Measurements from ENCODE around the gene AMIGO2. TPM values are rescaled to one million over a fixed set of nuclear protein-coding genes. Genes with fewer than 3 reads are reported as not detected.

The AMIGO2 gene
- total and polyA plus RNA-seq, 9 of the 15 experiments (the other 6 are each of a cell fraction or from before 2014, with no cell fraction given): 2.0 to 8.3 (median 3.8) TPM

DNA sequence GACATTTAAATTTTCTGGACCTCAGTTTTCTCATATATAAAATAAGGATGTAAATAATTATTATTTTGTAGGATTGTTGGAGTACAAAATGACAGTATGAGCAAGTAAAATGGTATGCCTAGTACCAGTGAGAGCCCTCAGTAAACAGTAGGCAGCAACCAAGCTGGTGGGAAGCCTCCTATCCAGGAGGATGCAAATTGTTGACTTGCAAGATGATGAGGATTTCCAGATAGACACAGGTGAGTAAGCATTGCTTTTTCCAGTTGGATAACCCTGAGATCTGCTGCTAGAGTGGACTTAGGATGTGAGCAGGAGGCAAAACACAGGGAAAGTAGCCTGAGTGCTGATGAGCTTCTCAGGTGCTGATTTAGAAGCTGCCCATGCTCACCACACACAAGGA is 28.2 kb upstream of the AMIGO2 start:
- POLR2A ChIA-PET: interaction anchor here (0.9 to 1.4 kb wide), 2 partner anchors 11 to 26 kb away, joined by 3 read pairs; no protein-coding TSS in a partner anchor
- CTCF ChIA-PET (ENCODE audit: low intra/inter-chr PET ratio): no interaction called here
- TF ChIP-seq, protein P1, sequence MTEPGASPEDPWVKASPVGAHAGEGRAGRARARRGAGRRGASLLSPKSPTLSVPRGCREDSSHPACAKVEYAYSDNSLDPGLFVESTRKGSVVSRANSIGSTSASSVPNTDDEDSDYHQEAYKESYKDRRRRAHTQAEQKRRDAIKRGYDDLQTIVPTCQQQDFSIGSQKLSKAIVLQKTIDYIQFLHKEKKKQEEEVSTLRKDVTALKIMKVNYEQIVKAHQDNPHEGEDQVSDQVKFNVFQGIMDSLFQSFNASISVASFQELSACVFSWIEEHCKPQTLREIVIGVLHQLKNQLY (CRISPR knock-in tag; conservative IDR thresholded peaks at IDR 0.05): no peak
- TF ChIP-seq EGR1 (conservative IDR thresholded peaks at IDR 0.05): no peak
- no peak for TF ChIP-seq SREBF1 (IDR thresholded peaks at IDR 0.05; ENCODE audit: borderline replicate concordance, low read depth, low read length)
- TF ChIP-seq GATAD2B (IDR thresholded peaks at IDR 0.05; ENCODE audit: borderline replicate concordance): no peak
- TF ChIP-seq IRF2 (CRISPR knock-in tag; IDR thresholded peaks at IDR 0.05): no peak
- TF ChIP-seq HDAC8 (tag; IDR thresholded peaks at IDR 0.05): no peak
- TF ChIP-seq ETV6 (IDR thresholded peaks at IDR 0.05; ENCODE audit: borderline replicate concordance in 1 of 2, low read depth in 2 of 2, low read length in 1 of 2): no peak
- no peak for TF ChIP-seq ETV6 (CRISPR knock-in tag; IDR thresholded peaks at IDR 0.05; ENCODE audit: borderline replicate concordance)
- TF ChIP-seq, protein P2, sequence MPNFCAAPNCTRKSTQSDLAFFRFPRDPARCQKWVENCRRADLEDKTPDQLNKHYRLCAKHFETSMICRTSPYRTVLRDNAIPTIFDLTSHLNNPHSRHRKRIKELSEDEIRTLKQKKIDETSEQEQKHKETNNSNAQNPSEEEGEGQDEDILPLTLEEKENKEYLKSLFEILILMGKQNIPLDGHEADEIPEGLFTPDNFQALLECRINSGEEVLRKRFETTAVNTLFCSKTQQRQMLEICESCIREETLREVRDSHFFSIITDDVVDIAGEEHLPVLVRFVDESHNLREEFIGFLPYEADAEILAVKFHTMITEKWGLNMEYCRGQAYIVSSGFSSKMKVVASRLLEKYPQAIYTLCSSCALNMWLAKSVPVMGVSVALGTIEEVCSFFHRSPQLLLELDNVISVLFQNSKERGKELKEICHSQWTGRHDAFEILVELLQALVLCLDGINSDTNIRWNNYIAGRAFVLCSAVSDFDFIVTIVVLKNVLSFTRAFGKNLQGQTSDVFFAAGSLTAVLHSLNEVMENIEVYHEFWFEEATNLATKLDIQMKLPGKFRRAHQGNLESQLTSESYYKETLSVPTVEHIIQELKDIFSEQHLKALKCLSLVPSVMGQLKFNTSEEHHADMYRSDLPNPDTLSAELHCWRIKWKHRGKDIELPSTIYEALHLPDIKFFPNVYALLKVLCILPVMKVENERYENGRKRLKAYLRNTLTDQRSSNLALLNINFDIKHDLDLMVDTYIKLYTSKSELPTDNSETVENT (CRISPR knock-in tag; IDR thresholded peaks at IDR 0.05): no peak
- TF ChIP-seq, protein P3, sequence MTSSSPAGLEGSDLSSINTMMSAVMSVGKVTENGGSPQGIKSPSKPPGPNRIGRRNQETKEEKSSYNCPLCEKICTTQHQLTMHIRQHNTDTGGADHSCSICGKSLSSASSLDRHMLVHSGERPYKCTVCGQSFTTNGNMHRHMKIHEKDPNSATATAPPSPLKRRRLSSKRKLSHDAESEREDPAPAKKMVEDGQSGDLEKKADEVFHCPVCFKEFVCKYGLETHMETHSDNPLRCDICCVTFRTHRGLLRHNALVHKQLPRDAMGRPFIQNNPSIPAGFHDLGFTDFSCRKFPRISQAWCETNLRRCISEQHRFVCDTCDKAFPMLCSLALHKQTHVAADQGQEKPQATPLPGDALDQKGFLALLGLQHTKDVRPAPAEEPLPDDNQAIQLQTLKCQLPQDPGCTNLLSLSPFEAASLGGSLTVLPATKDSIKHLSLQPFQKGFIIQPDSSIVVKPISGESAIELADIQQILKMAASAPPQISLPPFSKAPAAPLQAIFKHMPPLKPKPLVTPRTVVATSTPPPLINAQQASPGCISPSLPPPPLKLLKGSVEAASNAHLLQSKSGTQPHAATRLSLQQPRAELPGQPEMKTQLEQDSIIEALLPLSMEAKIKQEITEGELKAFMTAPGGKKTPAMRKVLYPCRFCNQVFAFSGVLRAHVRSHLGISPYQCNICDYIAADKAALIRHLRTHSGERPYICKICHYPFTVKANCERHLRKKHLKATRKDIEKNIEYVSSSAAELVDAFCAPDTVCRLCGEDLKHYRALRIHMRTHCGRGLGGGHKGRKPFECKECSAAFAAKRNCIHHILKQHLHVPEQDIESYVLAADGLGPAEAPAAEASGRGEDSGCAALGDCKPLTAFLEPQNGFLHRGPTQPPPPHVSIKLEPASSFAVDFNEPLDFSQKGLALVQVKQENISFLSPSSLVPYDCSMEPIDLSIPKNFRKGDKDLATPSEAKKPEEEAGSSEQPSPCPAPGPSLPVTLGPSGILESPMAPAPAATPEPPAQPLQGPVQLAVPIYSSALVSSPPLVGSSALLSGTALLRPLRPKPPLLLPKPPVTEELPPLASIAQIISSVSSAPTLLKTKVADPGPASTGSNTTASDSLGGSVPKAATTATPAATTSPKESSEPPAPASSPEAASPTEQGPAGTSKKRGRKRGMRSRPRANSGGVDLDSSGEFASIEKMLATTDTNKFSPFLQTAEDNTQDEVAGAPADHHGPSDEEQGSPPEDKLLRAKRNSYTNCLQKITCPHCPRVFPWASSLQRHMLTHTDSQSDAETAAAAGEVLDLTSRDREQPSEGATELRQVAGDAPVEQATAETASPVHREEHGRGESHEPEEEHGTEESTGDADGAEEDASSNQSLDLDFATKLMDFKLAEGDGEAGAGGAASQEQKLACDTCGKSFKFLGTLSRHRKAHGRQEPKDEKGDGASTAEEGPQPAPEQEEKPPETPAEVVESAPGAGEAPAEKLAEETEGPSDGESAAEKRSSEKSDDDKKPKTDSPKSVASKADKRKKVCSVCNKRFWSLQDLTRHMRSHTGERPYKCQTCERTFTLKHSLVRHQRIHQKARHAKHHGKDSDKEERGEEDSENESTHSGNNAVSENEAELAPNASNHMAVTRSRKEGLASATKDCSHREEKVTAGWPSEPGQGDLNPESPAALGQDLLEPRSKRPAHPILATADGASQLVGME (CRISPR knock-in tag; IDR thresholded peaks at IDR 0.05): no peak
- TF ChIP-seq ZNF3 (CRISPR knock-in tag; IDR thresholded peaks at IDR 0.05): no peak
- TF ChIP-seq SLC30A9 (CRISPR knock-in tag; IDR thresholded peaks at IDR 0.05): no peak
- no peak for TF ChIP-seq ZNF699 (CRISPR knock-in tag; IDR thresholded peaks at IDR 0.05; ENCODE audit: insufficient replicate concordance)
- no peak for TF ChIP-seq CSDE1 (IDR thresholded peaks at IDR 0.05)
- TF ChIP-seq ZNF584 (CRISPR knock-in tag; IDR thresholded peaks at IDR 0.05; ENCODE audit: low read depth): no peak
- no peak for TF ChIP-seq NCOR1 (IDR thresholded peaks at IDR 0.05)
- no peak for TF ChIP-seq ZBED1 (IDR thresholded peaks at IDR 0.05)

More for the DNA sequence above, 28.2 kb upstream of the AMIGO2 start:
- Histone ChIP-seq H3K79me2 (ENCODE audit: control insufficient read depth, insufficient read depth, low read length) (no peaks in the 10 kb centered on the region), H3K4me3 (no peak overlapping the region), H3K9ac (ENCODE audit: insufficient read depth in 1 of 2, low read depth in 2 of 2, low read length in 2 of 2) (no peak overlapping the region), H3K4me1 (replicated peaks in 1 of 2; ENCODE audit: control insufficient read depth in 2 of 2, insufficient read depth in 2 of 2, low read length in 2 of 2) (no peaks in the 10 kb centered on the region), H3K9me1 (ENCODE audit: control insufficient read depth, insufficient read depth, low read length) (no peaks in the 10 kb centered on the region), H3K36me3 (ENCODE audit: control insufficient read depth, insufficient read depth, low read length) (no peaks in the 10 kb centered on the region), H3K9me3 (replicated peaks; ENCODE audit: control insufficient read depth, insufficient read depth, low read depth, low read length) (no peaks in the 10 kb centered on the region), H3K4me2 (ENCODE audit: insufficient read depth, low read length) (no peak overlapping the region), H3K27me3 (ENCODE audit: control insufficient read depth in 2 of 2, insufficient read depth in 2 of 2, low read length in 2 of 2) (no peaks in the 10 kb centered on the region), H2AFZ (ENCODE audit: low read depth, low read length) (no peak overlapping the region), H3K27ac (ENCODE audit: extremely low read depth, low read depth, low read length) (no peak overlapping the region), H4K20me1 (replicated peaks; ENCODE audit: control insufficient read depth, insufficient read depth, low read length) (no peaks in the 10 kb centered on the region)
- ATAC-seq (no peak), DNase-seq (ENCODE audit: extremely low read depth in 1 of 4, low spot score in 3 of 4) (no peak), FAIRE-seq (no peak)
- in situ Hi-C loops (cut with MboI) (no loop called here), intact Hi-C loops (cut with micrococcal nuclease) (no loop called here)
- BruUV-seq (replicated peaks): no TSS peak
